CD4-positive, CD25-positive, alpha-beta regulatory T cell (primary cell): ENCODE measurements around the gene UHRF2. TPM values are rescaled to one million over a fixed set of nuclear protein-coding genes. Genes with fewer than 3 reads are reported as not detected.
A peak's percentile ranks its signal among the peaks of the same experiment; 100 is the strongest.
"Not testable (repeated sequence)": the region's sequence is repeated elsewhere in the genome, so short reads cannot be mapped to it uniquely, and the experiment has no call there.

Experiments
- ATAC-seq, 2 donors: fragments of 150-1000 bp; cut with Tn5 transposase; one replicate each; pipeline ENCODE4 v1.10.0; 2021; ENCODE audit warnings: low read depth in 2 of 2, moderate number of reproducible peaks in 2 of 2, moderate library complexity in 1 of 2
- DNase-seq, 3 donors: peaks; one replicate each; pipeline versions ENCODE4 v3.0.0 to v3.0.0-alpha.2; 2012 to 2022; ENCODE audit warnings: mixed read lengths in 1 of 3
- H3K27ac ChIP-seq: one replicate; pipeline ENCODE4 v1.7.0; 2013; ENCODE audit warnings: mild to moderate bottlenecking, low read length; ENCODE audit not compliant: insufficient read depth, poor library complexity, severe bottlenecking
- H3K27me3 ChIP-seq: one replicate; pipeline ENCODE4 v1.7.0; 2013; ENCODE audit warnings: low read length; ENCODE audit not compliant: control insufficient read depth, insufficient read depth
- H3K36me3 ChIP-seq: one replicate; pipeline ENCODE4 v1.7.0; 2013; ENCODE audit warnings: mild to moderate bottlenecking, low read length, moderate library complexity; ENCODE audit not compliant: control insufficient read depth, insufficient read depth
- H3K4me1 ChIP-seq: 2 replicates; pipeline ENCODE4 v1.7.0; 2013; ENCODE audit warnings: mild to moderate bottlenecking, low read length; ENCODE audit not compliant: insufficient read depth, control insufficient read depth, poor library complexity, severe bottlenecking
- H3K4me3 ChIP-seq: one replicate; pipeline ENCODE4 v1.7.0; 2013; ENCODE audit warnings: low read depth, mild to moderate bottlenecking, low read length, moderate library complexity
- H3K9me3 ChIP-seq, 2 experiments: 1 replicate in 1 of 2; 2 replicates in 1 of 2; pipeline ENCODE4 v1.7.0; 2013; ENCODE audit warnings: low read length in 2 of 2, mild to moderate bottlenecking in 1 of 2, moderate library complexity in 1 of 2; ENCODE audit not compliant: control insufficient read depth in 2 of 2
- H3K27ac Mint-ChIP-seq, 3 donors: one replicate each; pipeline ENCODE4 v1.8.0; 2020 to 2022; ENCODE audit warnings: mild to moderate bottlenecking in 3 of 3, mixed read lengths in 3 of 3, moderate library complexity in 2 of 3
- H3K27me3 Mint-ChIP-seq: one replicate; pipeline ENCODE4 v1.8.0; 2022; ENCODE audit warnings: mild to moderate bottlenecking, mixed read lengths
- H3K36me3 Mint-ChIP-seq: one replicate; pipeline ENCODE4 v1.8.0; 2020; ENCODE audit warnings: mixed read lengths
- H3K4me1 Mint-ChIP-seq, 4 donors: one replicate each; pipeline ENCODE4 v1.8.0; 2020 to 2022; ENCODE audit warnings: mixed read lengths in 4 of 4, mild to moderate bottlenecking in 1 of 4
- H3K4me3 Mint-ChIP-seq, 4 donors: one replicate each; pipeline ENCODE4 v1.8.0; 2020 to 2022; ENCODE audit warnings: mild to moderate bottlenecking in 4 of 4, mixed read lengths in 4 of 4, moderate library complexity in 3 of 4
- H3K9me3 Mint-ChIP-seq, 7 donors: one replicate each; pipeline ENCODE4 v1.8.0; 2020 to 2022; ENCODE audit warnings: mixed read lengths in 7 of 7, mild to moderate bottlenecking in 3 of 7, moderate library complexity in 2 of 7
- polyA plus RNA-seq, 4 donors: library from polyadenylated mRNA; unstranded; fragments of 300-500 nt; fragmentation: Illumina TruSeq; gene quantifications; one replicate each; pipeline ENCODE4 v1.2.3, GENCODE V29; 2021
- total RNA-seq: library from RNA; stranded (reverse); gene quantifications from one replicate; pipeline ENCODE4 v1.2.3, GENCODE V29; 2022

Gene UHRF2
- total and polyA plus RNA-seq, 5 donors from 2014 or later: 19.9 to 222 (median 21.0) TPM

- Mint-ChIP-seq H3K27me3 (no peaks in the 10 kb centered on the region), H3K4me3 (no peak overlapping the region), H3K36me3 (peaks cover 32% of the 10 kb centered on the region), H3K4me1 (peaks cover 0 to 7% (median 3%) of the 10 kb centered on the region in 4 donors), H3K27ac (no peak overlapping the region), H3K9me3 (peaks cover 0 to 3% (median 0%) of the 10 kb centered on the region in 7 donors)
- ATAC-seq: no peak
- Histone ChIP-seq H3K9me3 (no peaks in the 10 kb centered on the region), H3K27ac (no peak overlapping the region), H3K27me3 (no peaks in the 10 kb centered on the region), H3K4me3 (no peak overlapping the region), H3K4me1 (no peaks in the 10 kb centered on the region), H3K36me3 (peaks cover 11% of the 10 kb centered on the region)
- DNase-seq: no peak
Measured at GRCh38 chr9:6512085-6512657, 99.2 kb downstream of the UHRF2 start.

DNA sequence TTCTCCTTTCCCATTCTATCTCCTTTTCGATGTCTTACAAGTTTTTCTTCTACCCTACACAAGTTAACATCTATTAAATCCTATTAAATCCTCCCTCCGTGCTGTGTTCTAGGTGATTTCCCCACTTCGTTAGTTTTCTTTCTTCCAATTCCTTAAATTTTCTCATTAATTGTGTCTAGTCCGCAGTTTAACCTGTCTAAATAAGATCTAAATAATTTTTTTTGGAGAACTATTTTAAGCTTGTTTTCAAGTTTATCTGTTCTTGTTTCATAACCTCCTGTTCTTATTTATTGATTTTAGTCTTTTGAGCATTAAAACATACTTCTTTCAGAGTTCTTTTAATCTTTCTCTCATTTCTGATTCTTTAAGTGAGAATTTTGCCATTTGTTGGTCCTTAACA lies 109.3 kb downstream of the UHRF2 start:
- DNase-seq: no peak
- Histone ChIP-seq H3K4me1 (no peaks in the 10 kb centered on the region), H3K27ac (no peak overlapping the region), H3K36me3 (peaks cover 6% of the 10 kb centered on the region), H3K4me3 (no peak overlapping the region), H3K9me3 (peaks cover 0 to 4% of the 10 kb centered on the region in 2 experiments), H3K27me3 (no peaks in the 10 kb centered on the region)
- no peak for ATAC-seq
- peaks cover 0 to 6% (median 0%) of the 10 kb centered on the region in 4 donors for H3K4me1 Mint-ChIP-seq
- peaks cover 0 to 14% (median 4%) of the 10 kb centered on the region in 7 donors for H3K9me3 Mint-ChIP-seq
- H3K27me3 Mint-ChIP-seq: no peaks in the 10 kb centered on the region
- H3K36me3 Mint-ChIP-seq: peaks cover 34% of the 10 kb centered on the region
- no peak overlapping the region for H3K27ac Mint-ChIP-seq
- peak overlapping the region in 1 of 4 donors; percentile 27 for H3K4me3 Mint-ChIP-seq

DNA sequence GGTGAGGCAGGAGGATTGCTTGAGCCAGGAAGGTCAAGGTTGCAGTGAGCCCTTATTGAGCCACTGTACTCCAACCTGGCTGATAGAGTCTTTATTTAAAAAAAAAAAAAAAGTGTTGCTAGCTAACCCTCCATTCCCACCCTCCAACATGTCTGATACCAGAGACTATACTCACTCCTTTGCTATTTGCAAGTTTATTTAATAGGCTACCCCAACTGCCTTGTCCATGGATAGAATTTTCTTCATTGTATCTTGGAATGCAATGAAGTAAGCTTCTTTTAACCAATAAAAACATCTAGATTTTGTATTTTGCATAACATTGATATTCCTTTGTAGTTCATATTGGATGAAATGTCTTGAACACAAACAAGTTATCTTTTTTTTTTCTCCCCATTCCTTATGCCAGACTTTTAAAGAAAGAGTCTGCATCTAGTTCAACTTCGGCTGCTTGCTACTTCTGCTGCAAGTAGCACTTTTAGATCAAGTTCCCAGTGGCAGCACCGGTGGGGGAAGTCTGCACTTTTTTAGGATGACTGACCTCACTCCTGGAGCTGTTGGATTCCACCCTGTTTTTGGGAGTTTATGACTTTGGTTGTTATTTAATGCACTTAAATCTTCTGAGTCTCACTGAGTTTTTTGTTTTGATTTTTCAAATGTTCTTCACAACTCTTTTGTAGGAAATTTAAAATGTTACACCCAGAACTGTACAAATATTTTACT lies 112.5 kb downstream of the UHRF2 start:
- Mint-ChIP-seq H3K27ac (no peak overlapping the region), H3K36me3 (peaks cover 25% of the 10 kb centered on the region), H3K4me3 (no peak overlapping the region), H3K27me3 (no peaks in the 10 kb centered on the region), H3K4me1 (peaks cover 0 to 3% (median 0%) of the 10 kb centered on the region in 4 donors), H3K9me3 (peaks cover 0 to 14% (median 3%) of the 10 kb centered on the region in 7 donors)
- no peak overlapping the region for H3K4me3 ChIP-seq
- H3K36me3 ChIP-seq: peaks cover 3% of the 10 kb centered on the region
- no peak for ATAC-seq
- DNase-seq: no peak
- no peaks in the 10 kb centered on the region for H3K27me3 ChIP-seq
- no peaks in the 10 kb centered on the region for H3K4me1 ChIP-seq
- H3K27ac ChIP-seq: no peak overlapping the region
- peaks cover 0 to 4% of the 10 kb centered on the region in 2 experiments for H3K9me3 ChIP-seq

DNA sequence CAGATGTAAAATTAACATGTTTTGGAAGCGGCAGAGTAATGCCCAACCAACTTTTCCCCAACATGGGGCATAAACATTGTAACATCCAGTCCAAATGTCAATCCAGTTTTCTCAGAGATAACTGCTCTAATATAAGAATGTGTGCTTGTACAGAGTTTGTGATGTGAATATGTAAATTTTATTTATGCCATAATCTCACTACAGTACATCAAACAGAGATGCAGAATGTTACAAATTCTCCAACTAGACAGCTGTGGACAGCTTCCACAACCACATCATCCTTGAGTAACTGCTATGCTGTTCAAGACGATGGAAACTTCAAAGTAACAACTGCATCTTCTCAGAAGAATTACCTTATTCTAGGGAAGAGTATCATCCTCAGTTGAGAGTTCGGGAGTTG lies 122.6 kb downstream of the UHRF2 start:
- H3K4me3 Mint-ChIP-seq: no peak overlapping the region
- peaks cover 2% of the 10 kb centered on the region for H3K36me3 Mint-ChIP-seq
- no peak overlapping the region for H3K27ac Mint-ChIP-seq
- no peaks in the 10 kb centered on the region for H3K36me3 ChIP-seq
- ATAC-seq: no peak
- H3K4me1 Mint-ChIP-seq: peaks cover 0 to 5% (median 2%) of the 10 kb centered on the region in 4 donors
- H3K4me3 ChIP-seq: no peak overlapping the region
- H3K27me3 Mint-ChIP-seq: no peaks in the 10 kb centered on the region
- DNase-seq: no peak
- H3K27ac ChIP-seq: no peak overlapping the region
- peaks cover 0 to 2% (median 0%) of the 10 kb centered on the region in 7 donors for H3K9me3 Mint-ChIP-seq
- H3K4me1 ChIP-seq: no peaks in the 10 kb centered on the region
- H3K27me3 ChIP-seq: no peaks in the 10 kb centered on the region
- no peaks in the 10 kb centered on the region for H3K9me3 ChIP-seq

DNA sequence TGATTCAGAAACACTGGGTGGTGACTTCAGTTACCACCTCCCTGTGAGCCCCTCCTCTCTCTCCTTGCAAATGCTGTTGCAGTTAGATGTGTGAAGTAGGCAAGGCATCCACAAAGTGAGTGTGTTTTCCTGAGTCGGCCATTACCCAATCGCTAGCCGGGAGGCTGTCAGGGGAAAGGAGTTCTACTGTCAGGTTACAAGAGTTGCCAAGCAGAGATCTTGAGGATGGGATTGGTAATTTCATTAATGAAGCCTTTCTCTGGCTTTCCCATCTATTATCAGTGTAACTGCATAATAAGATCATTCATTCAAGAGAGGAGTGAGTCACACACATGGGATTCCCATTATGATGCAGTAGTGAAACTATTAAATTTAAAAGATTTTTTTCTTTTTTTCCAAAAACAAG lies 125.7 kb downstream of the UHRF2 start:
- DNase-seq: no peak
- H3K9me3 Mint-ChIP-seq: peaks cover 0 to 3% (median 0%) of the 10 kb centered on the region in 7 donors
- no peaks in the 10 kb centered on the region for H3K4me1 ChIP-seq
- H3K4me3 ChIP-seq: no peak overlapping the region
- no peak overlapping the region for H3K27ac Mint-ChIP-seq
- peaks cover 0 to 5% (median 0%) of the 10 kb centered on the region in 4 donors for H3K4me1 Mint-ChIP-seq
- no peaks in the 10 kb centered on the region for H3K9me3 ChIP-seq
- H3K27me3 ChIP-seq: no peaks in the 10 kb centered on the region
- H3K36me3 ChIP-seq: no peaks in the 10 kb centered on the region
- H3K4me3 Mint-ChIP-seq: no peak overlapping the region
- H3K27ac ChIP-seq: no peak overlapping the region
- H3K36me3 Mint-ChIP-seq: peaks cover 2% of the 10 kb centered on the region
- ATAC-seq: no peak
- H3K27me3 Mint-ChIP-seq: peaks cover 5% of the 10 kb centered on the region

- not testable (repeated sequence) for H3K4me1 Mint-ChIP-seq, H3K4me3 ChIP-seq, H3K27ac ChIP-seq, H3K9me3 Mint-ChIP-seq, H3K27me3 ChIP-seq, H3K4me3 Mint-ChIP-seq, H3K36me3 ChIP-seq, H3K4me1 ChIP-seq, ATAC-seq, DNase-seq, H3K36me3 Mint-ChIP-seq, H3K9me3 ChIP-seq, H3K27ac Mint-ChIP-seq
- H3K27me3 Mint-ChIP-seq: peaks cover 16% of the 10 kb centered on the region
Measured at GRCh38 chr9:6542617-6543016, 129.6 kb downstream of the UHRF2 start.

- no peak overlapping the region for H3K27ac ChIP-seq
- H3K4me3 ChIP-seq: no peak overlapping the region
- ATAC-seq: no peak
- Mint-ChIP-seq H3K9me3 (peaks cover 0 to 1% (median 0%) of the 10 kb centered on the region in 7 donors), H3K27ac (no peak overlapping the region), H3K4me1 (no peaks in the 10 kb centered on the region), H3K36me3 (no peaks in the 10 kb centered on the region), H3K27me3 (peaks cover 16% of the 10 kb centered on the region), H3K4me3 (no peak overlapping the region)
- H3K36me3 ChIP-seq: no peaks in the 10 kb centered on the region
- H3K9me3 ChIP-seq: no peaks in the 10 kb centered on the region
- no peak for DNase-seq
- H3K4me1 ChIP-seq: no peaks in the 10 kb centered on the region
- no peaks in the 10 kb centered on the region for H3K27me3 ChIP-seq
Measured at GRCh38 chr9:6543204-6543603, 130.2 kb downstream of the UHRF2 start.
